ENCODE data around the gene PTPN12.

DNA sequence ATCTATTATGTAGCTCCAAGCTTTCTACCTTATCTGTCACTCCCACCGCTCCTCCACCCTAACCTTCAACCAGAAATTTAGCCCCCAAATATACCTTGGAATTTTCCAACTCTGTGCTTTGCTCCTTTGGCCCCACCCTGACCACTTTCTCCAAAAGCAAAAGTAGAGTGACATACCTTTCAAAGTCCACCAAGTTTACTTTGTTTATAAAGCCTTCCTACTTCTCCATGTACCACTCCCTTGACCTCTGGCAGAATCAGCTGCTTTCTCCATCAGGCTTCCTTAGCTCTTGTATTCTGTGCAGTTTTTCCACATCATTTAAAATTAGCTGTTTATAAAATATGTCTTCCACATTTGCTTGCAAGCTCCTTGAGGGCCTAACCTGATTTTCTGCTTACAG is 118.3 kb downstream of the PTPN12 start:
- TF ChIP-seq, protein P1, sequence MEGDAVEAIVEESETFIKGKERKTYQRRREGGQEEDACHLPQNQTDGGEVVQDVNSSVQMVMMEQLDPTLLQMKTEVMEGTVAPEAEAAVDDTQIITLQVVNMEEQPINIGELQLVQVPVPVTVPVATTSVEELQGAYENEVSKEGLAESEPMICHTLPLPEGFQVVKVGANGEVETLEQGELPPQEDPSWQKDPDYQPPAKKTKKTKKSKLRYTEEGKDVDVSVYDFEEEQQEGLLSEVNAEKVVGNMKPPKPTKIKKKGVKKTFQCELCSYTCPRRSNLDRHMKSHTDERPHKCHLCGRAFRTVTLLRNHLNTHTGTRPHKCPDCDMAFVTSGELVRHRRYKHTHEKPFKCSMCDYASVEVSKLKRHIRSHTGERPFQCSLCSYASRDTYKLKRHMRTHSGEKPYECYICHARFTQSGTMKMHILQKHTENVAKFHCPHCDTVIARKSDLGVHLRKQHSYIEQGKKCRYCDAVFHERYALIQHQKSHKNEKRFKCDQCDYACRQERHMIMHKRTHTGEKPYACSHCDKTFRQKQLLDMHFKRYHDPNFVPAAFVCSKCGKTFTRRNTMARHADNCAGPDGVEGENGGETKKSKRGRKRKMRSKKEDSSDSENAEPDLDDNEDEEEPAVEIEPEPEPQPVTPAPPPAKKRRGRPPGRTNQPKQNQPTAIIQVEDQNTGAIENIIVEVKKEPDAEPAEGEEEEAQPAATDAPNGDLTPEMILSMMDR (conservative IDR thresholded peaks at IDR 0.05) = no peak
- TF ChIP-seq EZH2 (IDR thresholded peaks at IDR 0.05; ENCODE audit: low read depth) = no peak

Data from PC-9 (cell line).